SJCRH30 (cell line): ENCODE data around the gene BMP8A. TPM values are rescaled to one million over a fixed set of nuclear protein-coding genes. Genes with fewer than 3 reads are reported as not detected.
"Not testable (repeated sequence)": the region's sequence is repeated elsewhere in the genome, so short reads cannot be mapped to it uniquely, and the experiment has no call there.

Experiments used
- DNase-seq, 2 experiments: peaks; one replicate each; pipeline ENCODE4 v3.0.0-alpha.2; 2015 to 2020
- H3K27ac ChIP-seq: fragments of 250-450 bp; sonication (Bioruptor Pico); 2 replicates; pipeline ENCODE4 v1.5.1; 2020; ENCODE audit warnings: mild to moderate bottlenecking, moderate library complexity
- H3K27me3 ChIP-seq: fragments of 250-450 bp; sonication (Bioruptor Pico); 2 replicates; pipeline ENCODE4 v1.5.1; 2020; ENCODE audit warnings: mild to moderate bottlenecking, moderate library complexity
- H3K36me3 ChIP-seq: fragments of 250-450 bp; sonication (Bioruptor Pico); 2 replicates; pipeline ENCODE4 v1.5.1; 2020; ENCODE audit warnings: mild to moderate bottlenecking, moderate library complexity
- H3K4me1 ChIP-seq: fragments of 250-450 bp; sonication (Bioruptor Pico); 2 replicates; pipeline ENCODE4 v1.5.1; 2020; ENCODE audit warnings: mild to moderate bottlenecking, moderate library complexity
- H3K4me3 ChIP-seq: fragments of 250-450 bp; sonication (Bioruptor Pico); 2 replicates; pipeline ENCODE4 v1.5.1; 2020; ENCODE audit warnings: mild to moderate bottlenecking, moderate library complexity
- H3K9me3 ChIP-seq: fragments of 250-450 bp; sonication (Bioruptor Pico); replicated peaks from 2 replicates; pipeline ENCODE4 v1.5.1; 2020; ENCODE audit warnings: mild to moderate bottlenecking, moderate library complexity
- total RNA-seq: library from RNA; depleted of rRNA; stranded (reverse); fragments of >200 nt; shearing (Covaris generic); gene quantifications from 2 replicates; pipeline ENCODE4 v1.2.3, GENCODE V29; 2014

The BMP8A gene
- total RNA-seq, 1 experiment from 2014 or later: 0.22 TPM

DNA sequence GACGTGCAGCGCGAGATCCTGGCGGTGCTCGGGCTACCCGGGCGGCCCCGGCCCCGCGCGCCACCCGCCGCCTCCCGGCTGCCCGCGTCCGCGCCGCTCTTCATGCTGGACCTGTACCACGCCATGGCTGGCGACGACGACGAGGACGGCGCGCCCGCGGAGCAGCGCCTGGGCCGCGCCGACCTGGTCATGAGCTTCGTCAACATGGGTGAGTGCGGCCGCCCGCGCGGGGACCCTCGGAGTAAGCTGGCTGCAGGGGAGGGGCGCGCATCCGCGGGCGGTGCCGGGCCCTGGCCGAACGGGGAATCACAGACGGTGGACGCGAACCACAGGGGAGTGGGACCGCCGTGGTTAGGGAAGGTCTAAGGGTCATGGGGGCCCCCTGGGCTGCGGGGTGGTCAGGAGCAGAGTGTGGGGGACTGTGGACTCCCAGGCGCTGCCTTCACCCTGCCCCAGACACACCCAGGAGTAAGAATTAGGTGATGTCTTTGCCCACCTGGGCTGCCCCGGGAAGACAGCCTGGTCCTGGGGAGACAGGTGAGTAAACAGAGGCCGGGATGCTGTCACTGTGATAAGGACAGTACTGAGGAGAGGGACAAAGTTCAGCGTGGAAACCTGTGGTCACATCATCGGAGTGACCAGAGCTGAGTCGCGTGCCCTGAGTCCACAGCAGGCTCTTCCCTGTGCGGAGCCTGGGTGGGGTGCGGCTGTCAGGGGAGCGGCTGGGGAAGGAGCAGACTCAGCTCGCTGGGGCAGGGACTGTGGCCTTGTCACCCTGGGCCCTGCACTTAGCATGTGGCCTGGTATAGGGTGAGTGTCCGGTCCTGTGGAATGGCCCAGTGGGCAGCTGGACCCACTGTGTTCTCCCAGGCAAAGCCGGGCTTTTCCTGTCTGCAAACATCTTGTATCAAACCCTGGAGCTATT is 944 bp downstream of the BMP8A start:
- H3K4me3 ChIP-seq, H3K36me3 ChIP-seq, DNase-seq, H3K9me3 ChIP-seq, H3K27me3 ChIP-seq, H3K27ac ChIP-seq: not testable (repeated sequence)
- H3K4me1 ChIP-seq: peaks cover 11% of the 10 kb centered on the region

DNA sequence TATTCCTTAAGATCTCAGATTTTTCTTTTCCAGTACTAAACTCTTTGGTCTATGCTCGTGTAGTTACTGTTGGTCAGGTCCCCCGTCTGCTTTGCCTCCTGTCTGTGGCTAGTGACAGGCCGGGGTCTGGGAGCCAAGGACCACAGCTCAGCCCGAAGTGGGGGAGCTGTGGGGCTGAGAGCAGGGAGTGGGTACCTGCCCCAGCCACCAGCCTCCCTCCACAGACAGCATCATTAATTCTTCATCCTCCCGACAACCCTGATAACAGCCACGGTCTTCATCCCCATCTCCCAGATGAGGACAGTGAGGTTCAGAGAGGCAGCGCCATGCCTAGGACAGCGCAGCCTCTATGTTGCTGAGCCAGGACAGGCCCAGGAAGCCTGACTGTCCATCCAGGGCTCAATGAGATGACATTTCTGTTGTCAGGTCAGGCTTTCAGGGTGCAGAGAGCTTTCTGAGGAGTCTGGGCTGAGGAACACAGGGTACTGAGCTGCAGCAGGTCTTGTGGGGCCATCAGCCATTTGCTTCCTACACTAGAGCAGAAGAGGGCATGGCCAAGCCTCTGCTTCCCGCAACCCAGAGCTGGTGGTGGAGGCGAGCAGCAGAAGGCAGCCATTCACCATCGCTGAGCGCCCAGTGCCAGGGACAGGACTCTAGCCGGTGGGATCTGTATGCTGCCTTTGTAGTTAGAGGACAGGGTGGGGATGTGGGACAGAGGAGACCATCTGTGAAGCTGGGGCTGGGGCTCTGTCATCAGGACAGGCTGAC is 1.8 kb downstream of the BMP8A start:
- not testable (repeated sequence) for H3K9me3 ChIP-seq, H3K4me3 ChIP-seq, H3K27me3 ChIP-seq, H3K27ac ChIP-seq, DNase-seq, H3K36me3 ChIP-seq
- peaks cover 11% of the 10 kb centered on the region for H3K4me1 ChIP-seq

DNA sequence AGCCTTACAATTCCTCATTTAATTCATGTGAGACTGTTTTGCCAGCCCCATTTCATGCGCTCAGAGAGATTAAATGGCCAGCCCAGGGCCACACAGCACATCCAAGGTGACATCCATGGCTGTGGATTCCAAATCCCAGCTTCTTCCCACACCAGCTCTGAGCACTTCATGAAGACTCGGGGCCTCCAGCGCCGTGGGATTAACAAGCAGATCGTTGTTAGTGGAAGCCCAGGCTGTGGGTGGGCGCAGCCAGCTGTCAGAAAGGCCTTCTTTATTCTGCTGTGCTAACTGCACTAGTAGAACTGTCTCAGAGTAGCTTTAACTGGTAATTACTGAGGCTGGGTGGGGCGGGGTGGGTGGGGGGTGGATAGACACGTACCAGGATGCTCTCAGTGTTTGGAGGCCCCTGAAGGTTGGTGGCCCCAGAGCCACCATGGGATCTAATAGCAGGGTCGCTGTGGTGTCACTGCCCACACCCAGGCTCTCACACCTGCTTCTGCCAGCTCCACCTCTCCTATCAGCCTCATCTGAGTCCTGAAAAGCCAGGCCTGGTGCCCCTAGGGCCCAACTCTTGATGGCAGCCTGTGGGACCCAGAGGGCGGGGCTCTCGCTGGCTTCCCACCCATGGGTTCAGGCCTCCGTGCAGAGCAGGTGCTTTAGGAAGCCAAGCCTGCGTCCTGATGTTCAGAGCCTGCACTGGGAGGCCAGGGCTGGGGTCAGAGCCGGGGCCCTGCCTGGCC is 3.4 kb downstream of the BMP8A start:
- Histone ChIP-seq H3K27me3 (no peaks in the 10 kb centered on the region), H3K27ac (no peak overlapping the region), H3K4me3 (no peak overlapping the region), H3K36me3 (no peaks in the 10 kb centered on the region), H3K9me3 (no peaks in the 10 kb centered on the region), H3K4me1 (peaks cover 11% of the 10 kb centered on the region)
- peak; percentile 70 to 78 for DNase-seq

DNA sequence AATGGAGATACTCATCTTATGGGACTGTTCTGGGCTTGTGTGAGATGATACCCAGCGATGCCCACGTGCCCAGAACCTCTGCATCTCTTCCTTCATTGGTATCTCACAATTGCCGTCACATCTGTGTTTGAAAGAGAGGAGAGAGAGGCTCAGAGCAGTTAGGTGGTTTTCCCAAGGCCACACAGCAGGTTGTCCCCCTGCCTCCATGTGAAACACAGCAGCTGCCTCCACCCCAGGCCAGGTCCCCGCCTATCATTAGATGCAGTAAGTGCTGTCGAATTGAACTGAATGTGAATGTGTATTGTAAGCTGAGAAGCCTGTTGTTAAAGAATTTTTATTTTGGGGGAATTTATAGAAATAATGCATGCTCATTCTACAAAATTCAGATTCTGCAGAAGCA is 5.1 kb downstream of the BMP8A start:
- DNase-seq, H3K36me3 ChIP-seq, H3K27me3 ChIP-seq, H3K27ac ChIP-seq, H3K9me3 ChIP-seq, H3K4me3 ChIP-seq: not testable (repeated sequence)
- H3K4me1 ChIP-seq: peaks cover 17% of the 10 kb centered on the region

DNA sequence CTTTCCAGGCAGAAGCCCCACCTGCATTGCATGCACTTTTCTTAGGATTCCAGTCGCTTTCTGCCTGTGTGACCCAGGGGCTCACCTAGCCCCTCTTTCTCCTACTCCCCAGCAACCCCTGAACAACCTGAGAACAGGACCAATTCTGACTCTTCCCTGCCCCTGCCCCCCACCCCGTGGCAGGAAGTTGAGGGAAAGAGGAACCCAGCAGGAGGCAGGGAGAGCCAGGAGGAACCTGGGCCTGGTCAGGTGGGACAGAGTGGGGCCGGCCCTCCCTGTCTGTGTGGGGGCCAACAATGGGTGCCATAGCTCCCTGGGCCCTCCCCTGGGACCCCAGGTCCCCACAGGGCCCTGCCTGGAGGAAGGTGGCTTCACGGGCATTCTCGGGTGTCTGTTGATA is 6.1 kb downstream of the BMP8A start:
- no peaks in the 10 kb centered on the region for H3K36me3 ChIP-seq
- H3K9me3 ChIP-seq: no peaks in the 10 kb centered on the region
- DNase-seq: no peak

DNA sequence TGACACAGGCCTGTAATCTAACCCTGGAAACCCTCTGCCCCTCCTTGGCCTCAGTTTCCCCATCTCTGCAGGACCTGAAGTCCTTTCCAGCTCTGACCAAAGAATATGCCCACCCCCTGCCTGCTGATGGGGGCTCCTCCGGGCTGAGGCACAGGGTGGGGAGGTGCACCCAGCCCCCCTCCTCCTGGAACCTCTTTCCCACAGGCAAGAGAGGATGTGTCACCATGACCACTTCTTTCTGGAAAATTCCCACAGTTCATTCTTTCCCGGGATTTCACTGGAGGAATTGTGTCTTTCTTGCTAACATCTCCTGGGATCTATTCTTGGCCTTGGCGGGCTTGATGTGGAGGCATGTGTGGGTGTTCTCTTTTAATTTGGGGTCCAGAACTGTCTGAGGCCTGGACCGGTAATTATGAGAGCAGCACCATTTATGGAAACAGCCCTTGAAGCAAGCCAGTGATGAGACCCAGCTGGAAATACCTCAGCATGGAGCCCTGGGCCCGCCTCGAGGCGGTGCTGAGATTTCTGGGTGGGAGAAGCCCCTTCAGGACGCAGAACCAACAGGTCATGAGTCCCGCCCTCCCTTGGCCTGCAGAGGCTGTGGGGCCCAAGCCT is 6.8 kb downstream of the BMP8A start:
- not testable (repeated sequence) for H3K27ac ChIP-seq, H3K36me3 ChIP-seq, DNase-seq, H3K27me3 ChIP-seq, H3K4me3 ChIP-seq, H3K9me3 ChIP-seq
- peaks cover 17% of the 10 kb centered on the region for H3K4me1 ChIP-seq

More for the DNA sequence above, 6.1 kb downstream of the BMP8A start:
- Histone ChIP-seq H3K4me3 (no peak overlapping the region), H3K4me1 (peaks cover 17% of the 10 kb centered on the region), H3K27me3 (no peaks in the 10 kb centered on the region), H3K27ac (no peak overlapping the region)

DNA sequence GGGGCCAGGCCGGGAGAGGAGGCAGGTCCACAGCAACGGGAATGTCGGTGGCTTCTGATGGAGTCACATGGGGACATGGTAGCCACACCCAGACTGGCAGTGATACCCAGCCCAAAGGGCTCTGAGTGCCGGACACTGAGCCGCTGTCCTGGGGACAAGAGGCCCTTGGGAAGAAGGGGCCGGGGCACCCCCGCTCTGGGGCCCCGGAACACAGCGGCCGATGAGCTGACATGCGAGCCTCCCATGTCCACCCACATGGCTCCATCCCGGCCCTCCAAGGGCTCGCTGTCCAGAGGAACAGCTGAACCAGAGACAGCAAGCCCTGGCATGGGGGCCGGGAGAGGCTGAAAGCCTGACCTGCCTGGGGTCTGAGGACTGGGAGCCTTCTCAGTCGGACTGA is 7.4 kb downstream of the BMP8A start:
- H3K27ac ChIP-seq, H3K4me3 ChIP-seq, H3K27me3 ChIP-seq, H3K36me3 ChIP-seq, H3K9me3 ChIP-seq, DNase-seq: not testable (repeated sequence)
- peaks cover 16% of the 10 kb centered on the region for H3K4me1 ChIP-seq

DNA sequence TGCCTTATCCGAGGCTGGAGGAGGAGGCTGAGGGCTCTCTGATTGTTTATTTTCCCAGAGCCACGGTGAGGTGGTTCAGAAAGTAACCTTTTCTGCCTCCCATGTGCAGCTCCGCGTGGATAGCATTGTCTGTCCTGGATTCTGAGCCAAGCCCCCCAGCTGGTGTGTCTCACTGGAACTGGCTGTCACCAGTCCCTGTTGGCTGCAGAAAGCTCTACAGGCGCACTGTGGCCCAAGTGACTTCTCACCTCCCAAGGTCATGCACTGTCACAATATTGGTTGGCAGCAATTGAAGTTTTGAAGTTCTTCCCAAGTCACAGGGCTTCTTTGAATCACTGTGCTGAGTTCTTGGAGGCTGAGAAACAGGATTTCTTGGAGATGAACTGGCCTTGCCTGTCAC is 8.2 kb downstream of the BMP8A start:
- Histone ChIP-seq H3K4me3 (no peak overlapping the region), H3K36me3 (no peaks in the 10 kb centered on the region), H3K4me1 (peaks cover 9% of the 10 kb centered on the region), H3K27me3 (no peaks in the 10 kb centered on the region), H3K9me3 (no peaks in the 10 kb centered on the region), H3K27ac (no peak overlapping the region)
- no peak for DNase-seq

DNA sequence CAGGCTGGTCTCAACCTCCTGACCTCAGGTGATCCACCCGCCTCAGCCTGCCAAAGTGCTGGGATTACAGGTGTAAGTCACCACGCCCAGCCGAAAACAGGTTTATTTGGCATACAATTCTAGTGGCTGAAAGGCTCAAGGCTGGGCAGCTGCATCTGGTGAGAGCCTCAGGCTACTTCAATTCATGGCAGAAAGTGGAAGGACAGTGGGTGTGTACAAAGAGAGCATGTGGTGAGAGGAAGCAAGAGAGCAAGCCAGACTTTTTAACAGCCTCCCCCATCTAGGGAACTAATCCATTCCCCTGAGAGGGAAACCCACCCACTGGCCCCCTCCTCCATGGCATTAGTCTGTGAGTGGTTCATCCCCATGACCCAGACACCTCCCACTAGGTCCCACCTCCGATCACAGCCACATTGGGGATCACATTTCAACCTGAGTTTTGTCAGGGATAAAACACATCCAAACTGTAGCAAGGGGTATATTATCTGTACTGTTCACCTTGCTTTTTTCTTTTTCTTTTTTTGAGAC is 9.5 kb downstream of the BMP8A start:
- no peak overlapping the region for H3K27ac ChIP-seq
- peak; percentile 22 to 54 for DNase-seq
- H3K36me3 ChIP-seq: no peaks in the 10 kb centered on the region
- no peaks in the 10 kb centered on the region for H3K9me3 ChIP-seq
- H3K4me1 ChIP-seq: peaks cover 6% of the 10 kb centered on the region
- no peak overlapping the region for H3K4me3 ChIP-seq
- no peaks in the 10 kb centered on the region for H3K27me3 ChIP-seq

DNA sequence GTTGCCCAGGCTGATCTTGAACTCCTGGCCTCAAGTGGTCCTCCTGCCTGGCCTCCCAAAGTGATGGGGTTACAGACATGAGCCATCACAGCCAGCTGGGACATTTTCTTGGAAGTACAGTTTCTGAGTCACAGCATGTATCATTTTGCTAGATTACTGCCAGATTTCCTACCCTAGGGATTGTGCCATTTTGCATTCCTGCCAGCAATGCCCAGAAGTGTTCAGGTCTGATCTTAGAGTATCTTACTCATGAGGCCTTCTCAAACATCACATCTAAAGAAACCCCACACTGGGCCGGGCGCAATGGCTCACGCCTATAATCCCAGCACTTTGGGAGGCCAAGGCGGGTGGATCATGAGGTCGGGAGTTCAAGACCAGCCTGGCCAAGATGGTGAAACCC is 10.2 kb downstream of the BMP8A start:
- H3K36me3 ChIP-seq: no peaks in the 10 kb centered on the region
- no peaks in the 10 kb centered on the region for H3K27me3 ChIP-seq
- H3K4me3 ChIP-seq: no peak overlapping the region
- no peak overlapping the region for H3K27ac ChIP-seq
- DNase-seq: no peak
- no peaks in the 10 kb centered on the region for H3K9me3 ChIP-seq
- H3K4me1 ChIP-seq: peaks cover 6% of the 10 kb centered on the region

DNA sequence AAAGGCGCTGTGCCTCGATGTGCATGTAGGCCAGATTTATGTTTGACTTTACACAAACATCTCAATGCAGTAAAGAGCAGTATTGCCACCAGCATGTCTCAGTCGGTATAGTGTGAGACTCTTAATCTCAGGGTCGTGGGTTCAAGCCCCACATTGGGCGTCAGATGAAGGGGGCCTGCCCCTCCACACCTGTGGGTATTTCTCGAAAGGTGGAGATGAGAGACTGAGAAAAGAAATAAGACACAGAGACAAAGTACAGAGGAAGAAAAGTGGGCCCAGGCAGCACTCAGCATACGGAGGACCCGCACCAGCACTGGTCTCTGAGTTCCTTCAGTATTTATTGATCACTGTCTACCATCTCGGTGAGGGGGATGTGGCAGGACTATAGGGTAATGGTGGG is 13.0 kb downstream of the BMP8A start:
- not testable (repeated sequence) for DNase-seq, H3K27me3 ChIP-seq, H3K36me3 ChIP-seq, H3K27ac ChIP-seq, H3K9me3 ChIP-seq, H3K4me3 ChIP-seq
- H3K4me1 ChIP-seq: peaks cover 22% of the 10 kb centered on the region

DNA sequence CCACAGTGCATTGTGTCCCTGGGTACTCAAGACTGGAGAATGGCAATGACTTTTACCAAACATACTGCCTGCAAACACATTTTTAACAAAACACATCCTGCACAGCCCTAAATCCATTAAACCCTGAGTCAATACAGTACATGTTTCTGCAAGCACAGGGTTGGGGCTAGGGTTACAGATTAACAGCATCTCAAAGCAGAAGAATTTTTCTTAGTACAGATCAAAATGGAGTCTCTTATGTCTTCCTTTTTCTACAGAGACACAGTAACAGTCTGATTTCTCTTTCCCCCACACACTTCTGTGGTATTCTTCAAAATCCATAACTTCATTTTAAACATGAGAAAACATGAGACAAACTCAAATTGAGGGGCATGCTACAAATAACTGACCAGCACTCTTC is 13.9 kb downstream of the BMP8A start:
- no peak for DNase-seq
- H3K4me1 ChIP-seq: peaks cover 22% of the 10 kb centered on the region
- H3K9me3 ChIP-seq: no peaks in the 10 kb centered on the region
- H3K27ac ChIP-seq: no peak overlapping the region
- H3K4me3 ChIP-seq: no peak overlapping the region
- no peaks in the 10 kb centered on the region for H3K36me3 ChIP-seq
- no peaks in the 10 kb centered on the region for H3K27me3 ChIP-seq

DNA sequence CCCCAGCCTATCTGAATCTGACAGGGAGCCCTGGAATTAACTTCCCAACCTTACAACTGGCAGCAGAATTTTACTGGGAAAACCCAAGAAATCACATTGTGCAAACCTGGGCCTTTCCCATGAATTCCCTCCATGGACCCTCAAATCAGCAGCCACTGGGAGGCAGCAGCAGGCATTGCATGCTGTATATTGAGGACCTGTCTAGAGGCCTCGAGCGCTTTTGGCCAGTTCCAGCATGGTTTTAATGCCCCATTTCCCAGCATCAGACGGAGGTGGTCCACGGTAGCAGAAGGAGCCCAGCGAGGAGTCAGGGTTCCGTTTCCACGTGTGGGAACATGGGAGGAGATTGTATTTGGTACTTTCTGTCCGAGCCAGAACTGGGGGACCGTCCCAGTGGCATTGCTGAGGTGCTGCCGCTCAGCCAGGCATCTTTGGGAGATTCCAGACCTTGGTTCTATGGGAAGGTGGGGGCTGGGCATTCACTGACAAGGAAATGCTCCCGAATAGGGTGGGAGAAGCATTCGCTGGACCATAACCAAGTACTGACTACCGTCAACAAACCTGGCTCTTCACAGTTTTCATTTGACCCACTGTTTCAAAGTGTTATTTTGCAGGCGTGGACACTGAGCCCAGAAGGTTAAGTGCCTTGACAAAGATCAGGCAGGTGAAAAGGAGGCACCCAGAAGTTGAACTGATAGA is 15.9 kb downstream of the BMP8A start:
- H3K4me1 ChIP-seq: peaks cover 16% of the 10 kb centered on the region
- H3K4me3 ChIP-seq: no peak overlapping the region
- no peak overlapping the region for H3K27ac ChIP-seq
- H3K36me3 ChIP-seq: no peaks in the 10 kb centered on the region
- H3K9me3 ChIP-seq: no peaks in the 10 kb centered on the region
- DNase-seq: peak; percentile 30 to 52
- H3K27me3 ChIP-seq: no peaks in the 10 kb centered on the region

DNA sequence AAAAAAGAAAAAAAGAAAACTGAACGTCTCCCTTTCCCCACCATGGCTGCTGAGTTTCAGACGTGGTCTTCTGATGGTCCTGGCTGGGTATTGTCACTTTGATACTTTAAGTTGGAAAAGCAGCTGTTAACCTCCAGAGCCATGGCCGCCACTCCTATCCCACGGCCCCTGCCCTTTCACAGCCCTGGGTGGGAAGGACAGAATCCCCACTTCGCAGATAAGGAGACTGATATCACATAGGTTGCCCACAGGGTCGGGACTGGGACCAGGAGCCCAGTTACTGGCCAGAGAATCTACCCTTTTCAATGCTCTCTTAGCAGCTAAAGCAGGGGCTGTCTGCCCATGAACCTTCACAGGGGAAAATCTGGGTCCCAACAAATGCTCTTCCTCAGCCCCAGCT is 16.8 kb downstream of the BMP8A start:
- DNase-seq: peak in 1 of 2 experiments; percentile 43
- Histone ChIP-seq H3K4me1 (peaks cover 16% of the 10 kb centered on the region), H3K27ac (peak overlapping the region; percentile 73), H3K27me3 (no peaks in the 10 kb centered on the region), H3K4me3 (peak overlapping the region; percentile 41), H3K9me3 (no peaks in the 10 kb centered on the region), H3K36me3 (no peaks in the 10 kb centered on the region)
